ACHN (cell line): ENCODE data around the gene CDS2.

ENCODE experiments used
- DNase-seq: peaks from one replicate; pipeline ENCODE4 v3.0.0-alpha.2; 2015
- in situ Hi-C: cut with HindIII; loops from 2 replicates; pipeline ENCODE4 v1.10.0; 2017; ENCODE audit warnings: low sequenced_read_pairs, low pct_ligation_motif_present, low pct_unique_long_range_greater_than_20kb

CDS2 gene

GRCh38 chr20:5192570-5193431 lies 66.0 kb downstream of the CDS2 start:
- DNase-seq = no peak
- in situ Hi-C loops = no loop called here

- no peak for DNase-seq
These were observed 68.8 kb downstream of the CDS2 start for GRCh38 chr20:5195655-5196054.

GRCh38 chr20:5196149-5196548 lies 69.3 kb downstream of the CDS2 start:
- no peak for DNase-seq
- in situ Hi-C loops = no loop called here

More at GRCh38 chr20:5195655-5196054, 68.8 kb downstream of the CDS2 start:
- in situ Hi-C loops = no loop called here

GRCh38 chr20:5197270-5197827 lies 70.5 kb downstream of the CDS2 start:
- in situ Hi-C loops = no loop called here
- no peak for DNase-seq

GRCh38 chr20:5197847-5198650 lies 71.2 kb downstream of the CDS2 start:
- in situ Hi-C loops = no loop called here
- DNase-seq = no peak

GRCh38 chr20:5198651-5198924 lies 71.8 kb downstream of the CDS2 start:
- no peak for DNase-seq
- in situ Hi-C loops = no loop called here

- no peak for DNase-seq
- in situ Hi-C loops = no loop called here
These were observed 76.6 kb downstream of the CDS2 start for GRCh38 chr20:5203380-5203779.

- in situ Hi-C loops = no loop called here
- DNase-seq = peak; percentile 61
These were observed 78.8 kb downstream of the CDS2 start for GRCh38 chr20:5205348-5206210.

GRCh38 chr20:5207138-5207537 lies 80.3 kb downstream of the CDS2 start:
- in situ Hi-C loops = no loop called here
- DNase-seq = no peak

GRCh38 chr20:5211803-5212714 lies 85.3 kb downstream of the CDS2 start:
- in situ Hi-C loops = no loop called here
- no peak for DNase-seq

GRCh38 chr20:5212907-5213487 lies 86.2 kb downstream of the CDS2 start:
- in situ Hi-C loops = no loop called here
- DNase-seq = no peak

- in situ Hi-C loops = no loop called here
- no peak for DNase-seq
These were observed 88.0 kb downstream of the CDS2 start for GRCh38 chr20:5214826-5215225.

GRCh38 chr20:5215672-5216304 lies 89.0 kb downstream of the CDS2 start:
- in situ Hi-C loops = no loop called here
- DNase-seq = no peak

- DNase-seq = no peak
- in situ Hi-C loops = no loop called here
These were observed 89.9 kb downstream of the CDS2 start for GRCh38 chr20:5216663-5217062.

- in situ Hi-C loops = no loop called here
- no peak for DNase-seq
These were observed 90.8 kb downstream of the CDS2 start for GRCh38 chr20:5217616-5218015.

GRCh38 chr20:5220321-5221060 lies 93.7 kb downstream of the CDS2 start:
- in situ Hi-C loops = no loop called here
- no peak for DNase-seq

- DNase-seq = no peak
- in situ Hi-C loops = no loop called here
These were observed 94.2 kb downstream of the CDS2 start for GRCh38 chr20:5221061-5221430.
